Esophagus (tissue), 2 donors: Measurements from ENCODE around the gene C2orf92. TPM values are rescaled to one million over a fixed set of nuclear protein-coding genes. Genes with fewer than 3 reads are reported as not detected.

Source experiments
- H3K27ac ChIP-seq, 2 donors: one replicate each; pipeline ENCODE4 v1.5.1; 2013; ENCODE audit warnings: low read depth in 2 of 2, mild to moderate bottlenecking in 2 of 2, inconsistent platforms in 1 of 2, low read length in 1 of 2, moderate library complexity in 1 of 2
- H3K27me3 ChIP-seq, 2 donors: one replicate each; pipeline ENCODE4 v1.6.1; 2013; ENCODE audit warnings: low read length in 2 of 2, control low read depth in 1 of 2, mild to moderate bottlenecking in 1 of 2; ENCODE audit not compliant: insufficient read depth in 2 of 2, control insufficient read depth in 1 of 2
- H3K36me3 ChIP-seq, 2 donors: one replicate each; pipeline ENCODE4 v1.6.1; 2013; ENCODE audit warnings: low read length in 1 of 2; ENCODE audit not compliant: control insufficient read depth in 2 of 2, insufficient read depth in 2 of 2
- H3K4me1 ChIP-seq, 2 donors: one replicate each; pipeline ENCODE4 v1.6.1; 2013; ENCODE audit warnings: low read length in 1 of 2; ENCODE audit not compliant: control insufficient read depth in 2 of 2, insufficient read depth in 2 of 2
- H3K4me3 ChIP-seq, 2 donors: one replicate each; pipeline ENCODE4 v1.5.1; 2013; ENCODE audit warnings: low read length in 2 of 2, mild to moderate bottlenecking in 2 of 2, low read depth in 1 of 2, moderate library complexity in 1 of 2
- H3K9me3 ChIP-seq, 2 donors: one replicate each; pipeline ENCODE4 v1.6.1; 2013; ENCODE audit warnings: mild to moderate bottlenecking in 2 of 2, low read depth in 1 of 2, low read length in 1 of 2, moderate library complexity in 1 of 2; ENCODE audit not compliant: control insufficient read depth in 2 of 2, insufficient read depth in 1 of 2
- WGBS, 2 donors: extraction: QIAGEN DNeasy Blood & Tissue Kit; methylation state at CpG; one replicate each; pipeline ENCODE4 v1.1.7; 2013; 5-methylcytosine and 5-hydroxymethylcytosine counted together
- polyA plus RNA-seq, 2 donors: library from polyadenylated mRNA; stranded (reverse); fragments of 200-250 nt; gene quantifications; one replicate each; pipeline ENCODE4 v1.2.3, GENCODE V29; 2013
- donor health status: healthy with polysubstance abuse.
- donor health status: Bipolar disorder and iron deficiency.

Gene C2orf92
- polyA plus RNA-seq, 2 donors: 1.8 to 14.3 TPM

GRCh38 chr2:97651114-97651513 lies 18.4 kb upstream of the C2orf92 start:
- Histone ChIP-seq H3K36me3 (peaks cover 10 to 17% of the 10 kb centered on the region in 2 donors), H3K27ac (no peak overlapping the region), H3K9me3 (peaks cover 0 to 10% of the 10 kb centered on the region in 2 donors), H3K4me3 (no peak overlapping the region), H3K27me3 (no peaks in the 10 kb centered on the region), H3K4me1 (no peaks in the 10 kb centered on the region)
- WGBS, 2 donors: 82 to 84% methylated on average over 4 of the region's 4 CpGs

DNA sequence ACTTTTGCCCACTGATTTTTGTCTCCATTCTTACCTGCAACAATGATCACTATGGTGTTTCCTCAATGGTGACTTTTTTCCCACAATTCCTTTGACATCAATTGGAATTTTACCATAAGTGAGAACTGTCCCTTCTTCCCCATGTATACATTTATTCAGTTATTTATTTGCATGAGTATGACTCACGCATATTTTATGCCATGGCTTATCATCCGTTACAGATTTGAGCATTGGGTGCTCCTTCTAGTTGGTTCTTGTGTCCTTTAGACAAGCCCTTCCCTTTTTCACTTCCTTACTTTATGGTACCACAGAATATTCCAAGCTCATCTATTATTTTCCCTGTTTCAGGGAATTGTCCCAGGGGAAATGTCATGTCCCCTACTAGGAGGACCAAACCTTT lies 16.0 kb upstream of the C2orf92 start:
- H3K27ac ChIP-seq: no peak overlapping the region
- peaks cover 6 to 24% of the 10 kb centered on the region in 2 donors for H3K36me3 ChIP-seq
- no peak overlapping the region for H3K4me3 ChIP-seq
- H3K27me3 ChIP-seq: no peaks in the 10 kb centered on the region
- 87 to 91% methylated on average over 2 of the region's 2 CpGs for WGBS, 2 donors
- H3K9me3 ChIP-seq: peaks cover 0 to 10% of the 10 kb centered on the region in 2 donors
- H3K4me1 ChIP-seq: no peaks in the 10 kb centered on the region

GRCh38 chr2:97653874-97654273 lies 15.6 kb upstream of the C2orf92 start:
- WGBS, 2 donors: 95 to 100% methylated on average over 1 of the region's 1 CpG

DNA sequence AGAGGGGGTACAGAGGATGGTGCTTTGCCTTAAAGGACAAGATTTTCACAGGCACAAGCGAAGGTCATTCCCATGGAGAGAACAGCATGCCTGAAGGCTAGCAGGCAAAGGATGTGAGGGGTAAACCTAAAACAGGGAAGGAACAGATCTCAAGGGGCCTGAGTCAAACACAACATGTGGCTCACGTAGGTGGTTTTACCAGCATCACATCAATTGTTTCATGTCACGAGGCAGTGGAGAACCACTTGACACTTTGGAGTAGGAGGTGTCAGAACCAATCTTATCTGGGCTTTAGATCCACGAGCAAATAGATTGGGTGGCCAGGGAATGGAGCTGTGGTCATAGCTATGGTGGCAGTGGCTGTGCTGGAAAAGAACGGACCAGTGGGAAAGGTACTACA lies 15.2 kb upstream of the C2orf92 start:
- no peaks in the 10 kb centered on the region for H3K27me3 ChIP-seq
- WGBS, 2 donors: 92 to 94% methylated on average over 5 of the region's 5 CpGs
- peaks cover 6 to 27% of the 10 kb centered on the region in 2 donors for H3K36me3 ChIP-seq
- no peak overlapping the region for H3K4me3 ChIP-seq
- no peaks in the 10 kb centered on the region for H3K4me1 ChIP-seq
- H3K27ac ChIP-seq: no peak overlapping the region
- H3K9me3 ChIP-seq: peaks cover 0 to 10% of the 10 kb centered on the region in 2 donors

More at GRCh38 chr2:97653874-97654273, 15.6 kb upstream of the C2orf92 start:
- H3K36me3 ChIP-seq: peaks cover 6 to 27% of the 10 kb centered on the region in 2 donors
- H3K9me3 ChIP-seq: peaks cover 0 to 10% of the 10 kb centered on the region in 2 donors
- no peaks in the 10 kb centered on the region for H3K4me1 ChIP-seq
- no peak overlapping the region for H3K27ac ChIP-seq
- H3K27me3 ChIP-seq: no peaks in the 10 kb centered on the region
- H3K4me3 ChIP-seq: no peak overlapping the region

GRCh38 chr2:97654791-97655190 lies 14.7 kb upstream of the C2orf92 start:
- Histone ChIP-seq H3K27me3 (no peaks in the 10 kb centered on the region), H3K4me1 (no peaks in the 10 kb centered on the region), H3K27ac (no peak overlapping the region), H3K4me3 (no peak overlapping the region), H3K9me3 (peaks cover 0 to 10% of the 10 kb centered on the region in 2 donors), H3K36me3 (peaks cover 6 to 29% of the 10 kb centered on the region in 2 donors)
- 94 to 96% methylated on average over 2 of the region's 2 CpGs for WGBS, 2 donors

- Histone ChIP-seq H3K36me3 (peaks cover 6 to 30% of the 10 kb centered on the region in 2 donors), H3K27ac (no peak overlapping the region)
Measured at GRCh38 chr2:97656129-97656755, 13.3 kb upstream of the C2orf92 start.

DNA sequence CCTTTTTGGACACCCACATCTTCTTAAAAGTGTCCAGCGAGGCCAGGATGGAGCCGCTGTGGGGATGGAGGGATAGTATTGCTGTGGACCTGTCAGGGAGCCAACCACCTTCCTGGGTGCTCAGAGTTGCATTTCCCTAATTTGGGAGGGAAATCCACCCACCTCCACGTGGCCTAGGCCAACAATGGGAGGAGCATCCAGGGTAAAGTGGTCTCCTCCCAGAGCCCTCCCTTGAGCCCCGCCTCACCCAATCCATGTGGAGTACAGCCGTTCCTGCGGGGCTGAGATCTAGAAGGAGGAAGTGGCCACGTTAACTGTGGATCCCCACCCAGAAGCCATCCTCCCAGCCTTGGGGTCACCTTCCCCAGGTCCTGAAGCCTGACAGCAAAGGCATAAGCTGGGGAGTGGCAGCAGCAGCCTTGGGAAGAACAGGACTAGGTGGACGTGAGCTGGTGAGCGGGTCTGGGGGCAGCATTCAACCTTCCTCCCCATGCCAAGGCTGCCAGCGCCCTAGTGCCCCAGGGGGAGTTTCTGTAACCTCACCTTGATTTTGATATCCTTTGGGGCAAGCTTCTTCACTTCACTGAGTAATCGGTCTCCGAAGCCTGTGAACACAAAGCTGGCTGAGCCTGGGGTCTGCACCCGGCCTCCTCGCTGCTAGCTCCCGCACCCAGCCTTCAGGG lies 12.5 kb upstream of the C2orf92 start:
- Histone ChIP-seq H3K4me1 (peaks cover 2 to 5% of the 10 kb centered on the region in 2 donors), H3K36me3 (peaks cover 6 to 30% of the 10 kb centered on the region in 2 donors), H3K27ac (no peak overlapping the region), H3K9me3 (peaks cover 0 to 10% of the 10 kb centered on the region in 2 donors), H3K4me3 (no peak overlapping the region), H3K27me3 (no peaks in the 10 kb centered on the region)
- 82 to 84% methylated on average over 14 to 15 of the region's 15 CpGs for WGBS, 2 donors

More at GRCh38 chr2:97656129-97656755, 13.3 kb upstream of the C2orf92 start:
- WGBS, 2 donors: 94 to 99% methylated on average over 7 of the region's 7 CpGs
- Histone ChIP-seq H3K27me3 (no peaks in the 10 kb centered on the region), H3K4me3 (no peak overlapping the region), H3K9me3 (peaks cover 0 to 10% of the 10 kb centered on the region in 2 donors), H3K4me1 (no peaks in the 10 kb centered on the region)

GRCh38 chr2:97657986-97658690 lies 11.4 kb upstream of the C2orf92 start:
- peaks cover 6 to 30% of the 10 kb centered on the region in 2 donors for H3K36me3 ChIP-seq
- peaks cover 0 to 10% of the 10 kb centered on the region in 2 donors for H3K9me3 ChIP-seq
- WGBS, 2 donors: 91 to 93% methylated on average over 37 of the region's 37 CpGs
- peaks cover 6 to 12% of the 10 kb centered on the region in 2 donors for H3K4me1 ChIP-seq
- H3K27ac ChIP-seq: no peak overlapping the region
- H3K27me3 ChIP-seq: no peaks in the 10 kb centered on the region
- H3K4me3 ChIP-seq: no peak overlapping the region

DNA sequence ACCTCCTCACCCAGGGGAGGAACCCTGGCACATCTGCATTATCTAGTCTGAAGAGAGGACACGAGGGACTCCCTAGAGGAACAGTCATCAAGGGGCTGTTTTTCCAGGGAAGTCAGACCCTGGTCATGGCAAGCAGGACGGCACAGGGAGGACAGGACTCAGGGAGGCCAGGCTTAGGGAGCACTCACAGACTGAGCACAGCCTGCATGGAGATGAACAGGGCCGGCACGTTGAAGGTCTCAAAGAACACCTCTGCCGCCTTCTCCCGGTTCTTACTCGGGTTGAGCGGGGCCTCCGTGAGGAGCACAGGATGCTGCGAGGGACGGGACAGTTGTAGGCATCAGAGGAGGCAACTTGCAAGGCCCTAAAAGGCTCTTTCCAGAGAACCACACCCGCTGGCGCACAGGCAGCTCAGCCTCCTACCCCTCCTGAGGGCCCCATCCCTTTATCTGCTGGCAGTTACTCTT lies 10.8 kb upstream of the C2orf92 start:
- peaks cover 6 to 30% of the 10 kb centered on the region in 2 donors for H3K36me3 ChIP-seq

More for the DNA sequence above, 10.8 kb upstream of the C2orf92 start:
- Histone ChIP-seq H3K27me3 (no peaks in the 10 kb centered on the region), H3K4me1 (peaks cover 6 to 12% of the 10 kb centered on the region in 2 donors), H3K9me3 (peaks cover 0 to 10% of the 10 kb centered on the region in 2 donors), H3K4me3 (no peak overlapping the region), H3K27ac (no peak overlapping the region)
- WGBS, 2 donors: 91 to 92% methylated on average over 13 of the region's 13 CpGs
